Endothelial cell of hepatic sinusoid (primary cell): ENCODE measurements around the gene EPB41L2.
"Not testable (repeated sequence)": the region's sequence is repeated elsewhere in the genome, so short reads cannot be mapped to it uniquely, and the experiment has no call there.

ENCODE experiments used
- in situ Hi-C: cut with HindIII; loops from 2 replicates; pipeline ENCODE4 v1.10.0; 2017; ENCODE audit warnings: low sequenced_read_pairs

Gene EPB41L2

DNA sequence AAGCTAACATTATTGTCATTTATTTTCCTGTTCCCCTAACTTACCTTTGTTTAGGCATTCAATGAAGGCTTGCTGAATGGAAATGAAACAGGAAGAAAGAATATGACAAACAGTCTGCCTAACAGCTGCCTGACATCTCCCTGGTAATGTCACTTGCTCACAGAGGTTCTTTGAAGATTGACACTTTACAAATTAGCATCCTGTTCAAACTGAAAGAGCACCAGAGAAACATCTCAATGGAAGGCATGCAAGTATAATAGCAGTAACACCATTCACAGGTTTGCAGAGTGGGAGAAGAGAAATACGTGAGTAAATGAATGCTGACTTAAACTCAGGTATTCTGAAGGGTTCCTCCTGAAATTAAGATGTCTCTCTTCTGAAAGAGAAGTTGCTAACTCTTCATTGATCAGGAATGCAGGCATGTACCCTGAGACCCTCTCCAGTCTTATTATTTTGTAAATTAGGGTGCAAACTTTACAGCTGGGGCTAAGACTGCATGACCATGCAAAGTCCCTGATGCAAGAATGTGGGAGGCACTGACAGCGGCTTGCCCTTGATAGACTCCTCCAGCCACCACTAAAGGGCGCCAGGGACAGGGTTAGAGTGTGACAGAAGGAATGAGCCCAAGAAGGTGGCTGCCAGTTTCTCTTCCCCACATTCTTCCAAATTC lies 237.1 kb downstream of the EPB41L2 start:
- in situ Hi-C loops, result no loop called here

GRCh38 chr6:130824978-130825694 lies 237.9 kb downstream of the EPB41L2 start:
- in situ Hi-C loops, result no loop called here

DNA sequence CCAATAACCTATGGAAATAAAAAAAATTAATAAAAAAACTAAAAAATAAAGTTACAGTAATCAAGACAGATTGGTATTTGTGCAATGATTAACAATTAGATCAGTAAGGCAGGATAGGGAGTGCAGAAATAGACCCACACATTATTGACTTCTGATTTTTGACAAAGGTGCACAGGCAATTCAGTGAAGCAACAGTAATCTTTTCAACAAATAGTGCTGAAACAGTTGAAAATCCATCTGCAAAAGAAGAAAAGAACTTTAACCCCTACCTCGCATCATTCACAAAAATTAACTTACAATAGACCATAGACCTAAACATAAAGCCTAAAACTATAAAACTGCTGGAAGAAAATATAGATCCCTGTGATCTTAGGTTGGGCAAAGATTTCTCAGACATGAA lies 240.3 kb downstream of the EPB41L2 start:
- in situ Hi-C loops, result no loop called here

DNA sequence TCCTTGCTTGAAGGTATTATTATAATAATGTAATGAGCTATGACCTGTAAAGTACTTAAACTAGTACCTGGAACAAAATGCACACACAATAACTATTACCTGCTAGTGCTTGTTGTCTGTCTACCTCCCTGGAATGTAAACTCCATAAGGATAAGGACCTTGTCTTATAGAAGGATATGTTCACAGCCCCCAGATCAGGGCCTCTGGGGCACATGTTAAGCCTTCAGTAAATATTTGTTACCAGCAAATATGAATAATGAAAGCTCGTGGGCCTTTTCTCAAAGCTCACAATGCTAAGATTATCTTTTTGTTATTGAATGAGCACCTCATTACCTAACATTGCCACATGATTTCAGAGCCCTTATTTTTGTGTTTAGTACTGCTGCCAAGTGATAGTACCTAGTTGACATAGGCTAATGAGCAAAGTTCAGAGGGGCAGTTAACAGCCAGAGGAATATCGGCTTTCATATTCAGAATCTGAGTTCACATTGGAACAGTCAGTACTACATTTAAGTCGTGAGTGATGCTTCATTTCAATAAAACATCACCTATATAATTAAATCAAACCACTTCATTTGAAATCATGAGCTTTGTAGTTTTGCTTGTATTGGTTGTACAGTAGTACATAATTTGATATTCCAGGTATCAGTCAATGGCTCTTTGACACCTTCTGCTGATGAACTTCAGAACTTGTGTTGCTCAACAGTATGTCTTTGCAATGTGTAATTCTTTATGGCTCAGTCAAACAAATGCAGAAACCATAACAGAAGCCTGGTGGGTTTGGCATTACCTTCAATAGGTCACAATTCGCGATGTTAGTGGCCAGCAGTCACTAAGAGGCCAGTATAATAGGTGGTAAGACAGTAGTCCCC lies 247.6 kb downstream of the EPB41L2 start:
- in situ Hi-C loops, result no loop called here

DNA sequence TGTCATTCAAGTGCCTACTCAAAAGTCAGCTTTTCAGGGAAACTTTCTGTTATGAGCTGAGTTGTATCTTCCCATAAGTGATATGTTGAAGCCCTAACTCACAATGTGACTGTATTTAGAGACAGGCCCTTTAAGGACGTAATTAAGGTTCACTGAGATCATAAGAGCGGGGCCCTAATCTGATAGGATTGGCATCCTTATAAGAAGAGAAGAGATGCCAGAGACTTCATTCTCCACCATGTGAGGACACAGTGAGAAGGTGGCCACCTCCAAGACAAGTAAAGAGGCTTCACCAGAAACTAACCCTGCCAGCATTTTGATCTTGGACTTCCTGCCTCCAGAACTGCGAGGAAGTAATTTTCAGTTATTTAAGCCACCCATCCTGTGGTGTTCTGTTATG lies 248.5 kb downstream of the EPB41L2 start:
- in situ Hi-C loops, result no loop called here

DNA sequence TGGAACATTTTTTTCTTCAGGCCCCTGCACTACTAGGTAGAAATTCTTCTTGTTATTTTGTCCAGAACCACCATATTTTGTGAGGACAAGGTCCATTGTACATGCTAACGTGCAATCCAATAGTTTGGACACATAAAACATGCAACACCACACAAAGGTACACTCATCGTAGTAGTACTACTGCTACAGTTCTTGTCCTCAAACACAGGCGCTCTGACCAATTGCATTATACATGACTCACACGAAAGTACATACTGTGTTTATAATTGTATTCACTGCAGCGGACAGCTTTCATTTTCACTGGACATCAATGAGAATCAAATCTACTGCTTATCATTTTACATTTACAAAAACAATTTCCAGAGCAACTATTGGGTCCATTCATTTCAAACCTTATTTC lies 251.1 kb downstream of the EPB41L2 start:
- in situ Hi-C loops, result no loop called here

DNA sequence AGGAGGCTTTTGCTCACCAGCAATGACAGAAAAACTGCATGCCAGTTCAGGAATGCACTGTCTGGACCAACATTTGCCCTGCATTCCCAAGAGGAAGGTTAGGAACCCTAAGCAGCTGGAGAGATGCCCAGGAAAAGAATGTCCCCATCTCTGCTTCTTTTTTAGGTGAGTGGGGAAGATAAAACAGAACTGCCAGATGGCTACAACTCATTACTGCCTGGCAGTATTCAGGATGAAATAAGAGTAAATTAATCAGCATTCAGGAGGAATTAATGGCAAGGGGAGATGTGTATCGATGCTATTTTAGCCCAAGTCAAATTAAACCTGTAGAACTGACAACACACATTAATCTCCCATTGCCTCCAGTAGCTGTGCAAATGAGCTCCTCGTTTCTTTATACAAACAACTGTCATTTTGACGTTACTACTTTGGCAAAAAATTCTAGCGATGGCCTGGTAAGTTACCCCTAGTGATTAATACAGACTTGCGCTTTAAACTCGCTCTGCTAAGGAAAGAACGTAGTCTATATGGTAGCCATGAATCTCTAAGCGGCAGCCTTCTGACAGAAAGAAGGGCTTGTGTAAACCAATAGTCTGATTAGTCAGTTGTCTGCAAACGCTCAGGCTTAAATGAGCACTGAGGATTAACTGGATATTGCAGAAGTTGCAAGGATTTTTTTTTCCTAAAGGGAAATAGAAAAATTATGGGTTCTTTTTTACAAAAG lies 252.6 kb downstream of the EPB41L2 start:
- in situ Hi-C loops, result no loop called here

DNA sequence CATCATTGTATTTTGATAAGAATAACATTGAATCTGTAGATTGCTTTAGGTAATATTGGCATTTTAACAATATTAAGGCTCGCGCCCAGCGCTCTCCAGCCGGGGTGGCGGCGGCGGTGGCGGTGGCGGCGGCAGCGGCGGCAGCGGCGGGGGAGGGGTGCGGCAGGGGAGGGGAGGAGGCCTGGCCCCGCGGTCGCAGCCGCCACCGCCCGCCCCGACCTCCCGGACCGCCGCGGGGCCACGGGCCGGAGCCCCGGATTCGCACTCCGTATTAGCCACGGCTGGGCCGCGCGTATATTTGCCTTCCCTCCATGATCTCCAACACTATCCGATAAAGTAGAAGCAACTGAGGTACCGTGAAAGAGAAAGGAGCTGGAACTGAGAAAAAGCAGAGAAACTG lies 261.7 kb downstream of the EPB41L2 start:
- in situ Hi-C loops, result not testable (repeated sequence)

DNA sequence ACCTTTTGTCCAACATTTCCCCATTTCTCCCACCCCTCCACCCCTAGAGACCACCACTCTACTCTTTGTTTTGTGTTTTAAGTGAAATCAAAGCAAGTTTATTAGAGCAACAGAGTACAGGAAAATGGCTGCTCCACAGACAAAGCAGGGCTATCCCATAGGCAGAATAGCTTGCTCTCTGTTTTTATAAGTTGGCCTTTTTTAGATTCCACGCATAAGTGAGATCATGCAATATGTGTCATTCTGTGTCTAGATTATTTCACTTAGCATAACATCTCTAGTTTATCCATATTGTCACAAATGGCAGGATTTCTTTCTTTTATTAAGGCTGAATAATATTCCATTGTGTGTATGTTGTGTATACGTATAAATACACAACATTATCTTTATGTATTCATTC lies 266.0 kb downstream of the EPB41L2 start:
- in situ Hi-C loops, result no loop called here

DNA sequence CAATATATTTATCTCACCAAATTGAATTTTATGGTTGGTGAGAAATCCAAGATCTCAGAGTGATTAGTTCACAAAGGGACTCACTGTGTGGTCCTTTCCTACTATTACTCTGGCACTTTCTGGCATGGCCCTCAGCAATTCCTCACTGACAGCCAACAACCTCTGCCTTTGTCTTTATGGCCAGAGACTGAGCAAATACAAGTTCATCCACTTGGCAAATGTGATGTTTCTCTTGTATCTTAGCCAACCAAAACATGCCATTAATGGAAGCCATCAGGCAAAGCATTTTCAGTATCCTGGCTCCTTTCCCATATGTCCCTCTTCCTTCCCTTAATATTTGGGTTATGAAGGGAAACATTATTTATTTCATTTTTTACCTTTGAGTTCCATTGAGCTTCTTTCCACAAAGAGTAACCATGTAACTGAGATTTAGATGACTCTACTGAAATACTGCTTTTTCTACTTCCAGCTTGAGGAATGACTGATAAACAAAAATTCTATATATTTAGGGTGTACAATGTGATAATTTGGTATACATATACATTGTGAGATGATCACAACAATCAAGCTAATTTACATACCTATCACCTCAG lies 266.6 kb downstream of the EPB41L2 start:
- in situ Hi-C loops, result no loop called here

- in situ Hi-C loops, result no loop called here
Measured at GRCh38 chr6:130794738-130795137, 268.3 kb downstream of the EPB41L2 start.

DNA sequence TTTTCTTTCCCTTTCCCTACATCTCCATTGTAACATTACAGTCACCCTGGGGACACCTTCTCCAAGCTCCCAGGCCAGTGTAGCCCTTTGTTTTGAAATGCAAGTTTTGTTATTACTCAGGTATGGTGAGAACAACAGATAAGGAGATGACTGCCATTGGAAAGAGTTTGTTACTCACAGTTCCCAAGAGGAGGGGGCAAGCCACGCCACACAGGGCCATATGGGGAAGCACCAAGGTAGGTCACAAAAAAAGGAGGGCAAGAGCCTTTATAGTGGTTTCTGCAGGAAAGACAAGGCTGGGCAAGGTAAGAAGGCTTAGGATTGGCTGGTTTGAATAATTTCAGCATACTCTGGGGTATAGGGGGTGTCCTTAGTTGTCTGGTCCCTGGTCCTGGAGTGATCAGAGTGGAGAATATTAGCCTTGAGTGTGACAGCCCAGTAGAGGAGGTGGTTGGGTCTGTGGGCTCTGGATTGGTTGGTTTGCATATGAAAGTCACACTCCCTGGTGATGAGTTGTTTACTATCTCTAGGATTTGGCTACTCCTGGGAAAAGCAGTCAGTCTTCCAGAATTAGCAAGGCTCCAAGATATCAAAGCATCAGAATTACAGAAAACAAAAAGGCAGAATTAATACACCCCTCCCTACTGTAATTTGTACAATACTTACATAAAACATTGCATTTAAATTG lies 268.9 kb downstream of the EPB41L2 start:
- in situ Hi-C loops, result no loop called here
